Measurements from ENCODE around the gene ECI2.

DNA sequence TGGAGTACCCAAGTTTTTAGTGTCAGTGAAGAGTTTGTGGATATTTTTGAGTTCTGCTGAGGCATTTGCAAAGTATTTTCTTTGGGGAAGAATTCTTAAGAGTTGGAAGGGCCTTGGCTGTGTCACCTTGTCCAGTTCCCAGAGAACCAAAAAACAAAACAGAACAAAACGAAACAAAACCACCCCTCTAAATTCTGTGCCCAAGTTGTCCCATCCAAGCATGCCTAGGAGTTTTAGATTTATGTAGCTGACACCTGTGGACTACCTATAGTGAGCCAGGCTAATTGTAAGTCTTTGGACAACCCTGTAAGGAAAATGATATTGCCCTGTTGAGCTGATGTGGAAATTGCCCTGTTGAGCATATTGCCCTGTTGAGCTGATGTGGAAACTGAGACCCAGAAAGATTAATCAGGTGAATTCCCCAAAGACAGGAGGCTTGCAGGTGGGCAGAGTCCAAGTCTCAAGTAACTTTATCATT, 1.0 kb upstream of the ECI2 start:
- TF ChIP-seq, protein P1, sequence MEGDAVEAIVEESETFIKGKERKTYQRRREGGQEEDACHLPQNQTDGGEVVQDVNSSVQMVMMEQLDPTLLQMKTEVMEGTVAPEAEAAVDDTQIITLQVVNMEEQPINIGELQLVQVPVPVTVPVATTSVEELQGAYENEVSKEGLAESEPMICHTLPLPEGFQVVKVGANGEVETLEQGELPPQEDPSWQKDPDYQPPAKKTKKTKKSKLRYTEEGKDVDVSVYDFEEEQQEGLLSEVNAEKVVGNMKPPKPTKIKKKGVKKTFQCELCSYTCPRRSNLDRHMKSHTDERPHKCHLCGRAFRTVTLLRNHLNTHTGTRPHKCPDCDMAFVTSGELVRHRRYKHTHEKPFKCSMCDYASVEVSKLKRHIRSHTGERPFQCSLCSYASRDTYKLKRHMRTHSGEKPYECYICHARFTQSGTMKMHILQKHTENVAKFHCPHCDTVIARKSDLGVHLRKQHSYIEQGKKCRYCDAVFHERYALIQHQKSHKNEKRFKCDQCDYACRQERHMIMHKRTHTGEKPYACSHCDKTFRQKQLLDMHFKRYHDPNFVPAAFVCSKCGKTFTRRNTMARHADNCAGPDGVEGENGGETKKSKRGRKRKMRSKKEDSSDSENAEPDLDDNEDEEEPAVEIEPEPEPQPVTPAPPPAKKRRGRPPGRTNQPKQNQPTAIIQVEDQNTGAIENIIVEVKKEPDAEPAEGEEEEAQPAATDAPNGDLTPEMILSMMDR (IDR thresholded peaks at IDR 0.05), result no peak
- TF ChIP-seq POLR2A (IDR thresholded peaks at IDR 0.05) (no peak), EP300 (IDR thresholded peaks at IDR 0.05) (no peak)
